AG04449 (cell line): ENCODE results near the gene ASIC3.

ENCODE experiments used
- CTCF ChIA-PET: fragments of 350-600 bp; formaldehyde crosslinking; extraction: SDS; loops from one replicate; lab custom pipeline; 2021; ENCODE audit warnings: antibody characterized with exemption; lab: Yijun Ruan, JAX
- POLR2A ChIA-PET: fragments of 400-600, 350-600 bp; formaldehyde crosslinking; extraction: SDS; loops from one replicate; lab custom pipeline; 2020; ENCODE audit warnings: antibody characterized with exemption, inconsistent platforms; lab: Yijun Ruan, JAX
- DNase-seq: peaks from one replicate; pipeline ENCODE4 v3.0.0-alpha.2; 2010; ENCODE audit warnings: low read depth, low spot score
- H3K4me3 ChIP-seq: 2 replicates; pipeline ENCODE4 v1.5.1; 2011; ENCODE audit warnings: low read depth, mild to moderate bottlenecking, control low read depth, low read length
- CTCF ChIP-seq: IDR thresholded peaks from one replicate; pipeline ENCODE4 v1.5.1; 2011; ENCODE audit warnings: mild to moderate bottlenecking, moderate library complexity, low read length, control low read depth, inconsistent platforms; ENCODE audit not compliant: insufficient read depth; ENCODE audit errors: missing control alignments

The ASIC3 gene

GRCh38 chr7:151047976-151048815 lies at the start of gene ASIC3:
Gene ASIC3 (plus strand): TSS chr7:151048531. CDS start chr7:151048886, 355 bp downstream.
- no peak within 1 kb of the TSS for H3K4me3 ChIP-seq
- ChIA-PET CTCF (interaction anchor here (1.9 kb wide), 1 partner anchor 30 kb away, joined by 5 read pairs; no protein-coding TSS in a partner anchor), POLR2A (interaction anchor here (0.6 kb wide), 1 partner anchor 17 kb away, joined by 3 read pairs; no protein-coding TSS in a partner anchor)
- TF ChIP-seq CTCF: no peak
- no peak for DNase-seq

GRCh38 chr7:150999001-150999400 lies 49.3 kb upstream of the ASIC3 start:
- DNase-seq: no peak
- POLR2A ChIA-PET: no interaction called here
- CTCF ChIA-PET: interaction anchor here (0.9 to 2.3 kb wide), 4 partner anchors 10 to 113 kb away, joined by 4 to 7 read pairs (median 5); no protein-coding TSS in a partner anchor
- no peak overlapping the region for H3K4me3 ChIP-seq
- TF ChIP-seq CTCF: no peak

- DNase-seq: no peak
- no peak overlapping the region for H3K4me3 ChIP-seq
- TF ChIP-seq CTCF: no peak
- ChIA-PET CTCF (no interaction called here), POLR2A (no interaction called here)
These were observed 48.7 kb upstream of the ASIC3 start for GRCh38 chr7:150999497-151000230.

- CTCF ChIA-PET: interaction anchor here (1.3 to 2.8 kb wide), 2 partner anchors 11 to 15 kb away, joined by 4 to 12 read pairs; no protein-coding TSS in a partner anchor
- DNase-seq: no peak
These were observed 47.3 kb upstream of the ASIC3 start for GRCh38 chr7:151000897-151001495.

GRCh38 chr7:151001546-151001945 lies 46.8 kb upstream of the ASIC3 start:
- DNase-seq: no peak
- TF ChIP-seq CTCF: no peak
- CTCF ChIA-PET: interaction anchor here (2.8 kb wide), 1 partner anchor 15 kb away, joined by 12 read pairs; no protein-coding TSS in a partner anchor
- no peak overlapping the region for H3K4me3 ChIP-seq
- POLR2A ChIA-PET: no interaction called here

More at GRCh38 chr7:151000897-151001495, 47.3 kb upstream of the ASIC3 start:
- POLR2A ChIA-PET: no interaction called here
- no peak for TF ChIP-seq CTCF
- no peak overlapping the region for H3K4me3 ChIP-seq
